GM23248 (cell line): ENCODE data around the gene VSIG8.

ENCODE experiments used
- EZH2 ChIP-seq: fragments of 200-600 bp; sonication (generic); IDR thresholded peaks from 2 replicates; pipeline ENCODE4 v1.6.1; 2018; ENCODE audit warnings: antibody characterized with exemption, mild to moderate bottlenecking; ENCODE audit not compliant: insufficient read depth, poor library complexity, severe bottlenecking
- EZH2phosphoT487 ChIP-seq: fragments of 200-600 bp; sonication (generic); IDR thresholded peaks from 2 replicates; pipeline ENCODE4 v1.6.1; 2018; ENCODE audit warnings: antibody characterized with exemption, moderate library complexity, mild to moderate bottlenecking, low read depth; ENCODE audit not compliant: insufficient read depth

DNA sequence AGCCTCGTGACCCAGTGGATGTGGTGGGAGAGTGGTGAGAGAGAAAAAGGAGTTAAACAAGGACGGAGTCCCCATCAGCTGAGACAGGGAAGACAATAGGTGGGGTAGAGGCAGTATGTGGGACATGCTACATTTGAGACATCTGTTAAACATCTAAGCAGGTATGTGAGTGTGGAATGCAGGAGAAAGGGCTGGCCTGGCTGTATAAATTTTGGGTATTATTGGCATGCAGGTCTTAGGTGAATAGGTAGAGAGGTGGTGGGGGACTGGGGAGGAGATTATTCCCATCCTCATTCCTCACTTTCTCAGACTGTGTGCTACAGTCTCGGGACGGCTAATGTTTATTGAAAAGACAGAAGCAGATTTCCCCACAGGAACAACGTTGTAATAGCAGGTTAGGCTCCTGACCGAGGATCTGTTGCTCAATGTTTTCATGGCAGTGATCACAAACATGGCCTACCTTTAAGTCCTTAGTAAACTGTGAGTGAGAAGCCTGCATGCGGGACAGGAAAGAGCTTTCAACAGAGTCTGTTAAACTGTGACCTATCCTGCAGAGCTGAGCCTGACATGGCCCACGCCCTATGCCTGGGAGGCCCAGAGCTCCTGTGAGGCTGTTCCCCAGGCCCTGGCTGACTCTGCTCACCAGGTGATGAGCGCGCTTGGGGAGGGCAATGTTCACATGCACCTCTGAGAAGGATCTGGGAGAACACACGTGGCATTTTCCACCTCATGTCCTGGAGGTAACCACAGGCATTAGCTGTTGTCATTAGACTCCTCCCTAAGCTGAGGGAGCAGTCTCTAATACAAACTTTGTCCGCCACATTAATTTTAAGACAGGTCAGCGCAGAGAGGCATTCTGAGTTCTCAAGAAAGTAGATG lies 16.5 kb downstream of the VSIG8 start:
- TF ChIP-seq EZH2 (no peak), EZH2phosphoT487 (no peak)
